ENCODE results near the gene ZCCHC7.

The ZCCHC7 gene

GRCh38 chr9:37309136-37309535, 188.8 kb downstream of the ZCCHC7 start:
- H3K27ac ChIP-seq (replicated peaks) = no peak overlapping the region
- H3K27me3 ChIP-seq (ENCODE audit: insufficient read depth, poor library complexity, severe bottlenecking) = no peaks in the 10 kb centered on the region
- H3K4me3 ChIP-seq (replicated peaks; ENCODE audit: insufficient read depth, low read length) = no peak overlapping the region
- no peak for DNase-seq (ENCODE audit: low read depth in 1 of 2, low spot score in 1 of 2)
- TF ChIP-seq REST (IDR thresholded peaks at IDR 0.05; ENCODE audit: insufficient replicate concordance, low read depth) (no peak), GABPA (IDR thresholded peaks at IDR 0.05; ENCODE audit: low read depth) (no peak), SPI1 (IDR thresholded peaks at IDR 0.05; ENCODE audit: borderline replicate concordance, low read depth) (no peak), POLR2AphosphoS5 (IDR thresholded peaks at IDR 0.05; ENCODE audit: low read depth) (no peak)
- TF ChIP-seq, protein P1, sequence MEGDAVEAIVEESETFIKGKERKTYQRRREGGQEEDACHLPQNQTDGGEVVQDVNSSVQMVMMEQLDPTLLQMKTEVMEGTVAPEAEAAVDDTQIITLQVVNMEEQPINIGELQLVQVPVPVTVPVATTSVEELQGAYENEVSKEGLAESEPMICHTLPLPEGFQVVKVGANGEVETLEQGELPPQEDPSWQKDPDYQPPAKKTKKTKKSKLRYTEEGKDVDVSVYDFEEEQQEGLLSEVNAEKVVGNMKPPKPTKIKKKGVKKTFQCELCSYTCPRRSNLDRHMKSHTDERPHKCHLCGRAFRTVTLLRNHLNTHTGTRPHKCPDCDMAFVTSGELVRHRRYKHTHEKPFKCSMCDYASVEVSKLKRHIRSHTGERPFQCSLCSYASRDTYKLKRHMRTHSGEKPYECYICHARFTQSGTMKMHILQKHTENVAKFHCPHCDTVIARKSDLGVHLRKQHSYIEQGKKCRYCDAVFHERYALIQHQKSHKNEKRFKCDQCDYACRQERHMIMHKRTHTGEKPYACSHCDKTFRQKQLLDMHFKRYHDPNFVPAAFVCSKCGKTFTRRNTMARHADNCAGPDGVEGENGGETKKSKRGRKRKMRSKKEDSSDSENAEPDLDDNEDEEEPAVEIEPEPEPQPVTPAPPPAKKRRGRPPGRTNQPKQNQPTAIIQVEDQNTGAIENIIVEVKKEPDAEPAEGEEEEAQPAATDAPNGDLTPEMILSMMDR (IDR thresholded peaks at IDR 0.05; ENCODE audit: insufficient read depth, low read length) = no peak

DNA sequence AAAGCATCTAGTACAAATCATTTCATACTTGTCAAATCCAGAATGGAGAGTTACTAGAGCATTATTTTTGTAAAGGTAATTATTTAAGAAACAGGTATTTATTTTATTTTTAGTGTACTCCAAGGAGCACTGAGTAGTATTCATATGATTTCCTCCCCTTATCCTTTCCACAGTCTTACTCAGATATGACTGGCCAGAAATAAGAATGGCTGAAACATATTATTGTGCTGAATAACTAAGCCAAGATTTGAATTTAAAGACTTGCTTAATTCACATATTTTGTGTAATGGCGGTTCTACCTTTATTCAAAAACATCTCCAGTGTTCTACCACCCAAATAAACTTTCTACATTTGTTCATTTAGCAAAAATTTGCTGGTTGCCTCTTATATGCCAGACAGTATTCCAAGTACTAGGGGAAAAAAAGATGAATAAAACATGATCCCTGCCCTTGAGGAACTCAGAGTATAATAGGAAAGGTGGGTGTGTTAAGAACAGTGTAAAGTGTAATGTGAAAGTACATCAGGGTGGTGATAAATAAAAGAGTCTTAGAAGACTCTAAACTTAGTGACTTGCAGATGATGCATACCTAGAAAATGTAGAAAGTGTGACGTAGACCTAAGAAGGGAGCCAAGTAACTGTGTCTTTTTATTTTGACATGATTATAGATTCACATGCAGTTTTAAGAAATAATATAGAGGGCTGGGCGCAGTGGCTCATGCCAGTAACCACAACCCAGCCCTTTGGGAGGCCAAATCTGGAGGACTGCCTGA, 191.7 kb downstream of the ZCCHC7 start:
- TF ChIP-seq SPI1 (IDR thresholded peaks at IDR 0.05; ENCODE audit: borderline replicate concordance, low read depth) (no peak), GABPA (IDR thresholded peaks at IDR 0.05; ENCODE audit: low read depth) (no peak), REST (IDR thresholded peaks at IDR 0.05; ENCODE audit: insufficient replicate concordance, low read depth) (no peak), POLR2AphosphoS5 (IDR thresholded peaks at IDR 0.05; ENCODE audit: low read depth) (no peak)
- TF ChIP-seq, protein P1 (IDR thresholded peaks at IDR 0.05; ENCODE audit: insufficient read depth, low read length) = no peak
- no peak overlapping the region for H3K4me3 ChIP-seq (replicated peaks; ENCODE audit: insufficient read depth, low read length)
- no peaks in the 10 kb centered on the region for H3K27me3 ChIP-seq (ENCODE audit: insufficient read depth, poor library complexity, severe bottlenecking)
- DNase-seq (ENCODE audit: low read depth in 1 of 2, low spot score in 1 of 2) = no peak
- no peak overlapping the region for H3K27ac ChIP-seq (replicated peaks)

DNA sequence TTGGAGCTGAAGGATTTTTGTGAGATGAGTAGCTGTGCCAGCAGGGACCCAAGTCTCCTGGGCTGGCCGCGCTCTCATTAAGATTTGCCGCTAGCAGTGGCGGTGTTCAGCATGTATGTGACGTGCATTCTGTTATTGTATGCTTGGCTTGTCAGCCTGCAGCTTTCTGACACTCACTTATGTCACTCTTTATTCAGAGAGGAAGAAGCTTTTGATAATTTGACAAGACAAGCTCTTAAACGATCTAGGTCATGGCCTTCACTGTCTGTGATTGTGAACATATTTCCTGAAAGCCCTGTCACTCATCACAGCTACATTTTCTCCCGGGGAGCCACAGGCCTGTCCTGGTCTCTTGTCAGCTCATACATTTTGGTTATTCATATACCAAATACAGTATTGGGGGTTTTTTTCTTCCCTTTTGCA, 203.9 kb downstream of the ZCCHC7 start:
- DNase-seq (ENCODE audit: low read depth in 1 of 2, low spot score in 1 of 2) = no peak
- H3K4me3 ChIP-seq (replicated peaks; ENCODE audit: insufficient read depth, low read length) = no peak overlapping the region
- TF ChIP-seq SPI1 (IDR thresholded peaks at IDR 0.05; ENCODE audit: borderline replicate concordance, low read depth) = no peak
- TF ChIP-seq, protein P1 (IDR thresholded peaks at IDR 0.05; ENCODE audit: insufficient read depth, low read length) = no peak
- no peak for TF ChIP-seq POLR2AphosphoS5 (IDR thresholded peaks at IDR 0.05; ENCODE audit: low read depth)
- TF ChIP-seq REST (IDR thresholded peaks at IDR 0.05; ENCODE audit: insufficient replicate concordance, low read depth) = no peak
- no peak for TF ChIP-seq GABPA (IDR thresholded peaks at IDR 0.05; ENCODE audit: low read depth)
- no peaks in the 10 kb centered on the region for H3K27me3 ChIP-seq (ENCODE audit: insufficient read depth, poor library complexity, severe bottlenecking)
- H3K27ac ChIP-seq (replicated peaks) = no peak overlapping the region

All from HL-60 (cell line).